ENCODE measurements around the gene PDE9A.

Gene PDE9A

DNA sequence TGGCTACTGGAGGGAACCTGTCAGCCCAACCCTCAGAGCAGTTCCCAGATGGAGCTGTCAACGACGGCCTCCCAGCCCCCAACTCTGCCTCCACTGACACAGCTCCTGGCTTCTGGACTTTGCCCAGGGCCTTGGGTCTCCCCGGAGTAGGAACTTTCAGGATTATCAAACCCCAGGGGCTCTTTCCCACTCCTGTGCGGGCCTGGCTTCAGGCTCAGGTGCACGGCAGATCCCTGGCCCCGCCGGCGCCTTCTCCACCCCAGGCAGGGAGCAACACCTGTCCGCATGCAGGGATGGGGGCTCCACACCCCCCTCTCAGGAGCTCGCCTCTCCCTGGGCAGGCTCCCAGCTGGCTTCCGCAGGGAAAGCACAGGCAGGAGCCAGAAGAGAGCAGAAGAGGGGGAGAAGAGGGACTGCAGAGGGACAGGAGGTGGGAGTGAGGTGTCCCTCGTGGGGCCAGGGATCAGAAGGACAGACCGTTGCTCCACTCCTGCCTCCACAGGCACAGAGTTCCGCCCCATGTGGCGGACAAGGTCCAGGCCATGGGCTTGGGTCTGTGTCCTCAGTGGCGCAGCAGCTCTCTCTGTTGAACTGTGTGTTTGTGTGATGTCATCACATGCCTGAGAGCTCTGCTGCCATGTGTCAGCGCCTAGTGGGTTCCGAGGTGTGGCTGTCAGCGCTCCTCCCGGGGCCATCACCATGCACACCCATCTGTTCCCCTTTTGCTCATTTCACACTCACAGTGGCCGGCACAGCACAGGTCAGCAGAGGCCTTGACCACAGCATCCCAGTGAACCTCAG lies 107.7 kb downstream of the PDE9A start:
- no peak for DNase-seq

GRCh38 chr21:42761776-42762335 lies 108.4 kb downstream of the PDE9A start:
- DNase-seq, result no peak

DNA sequence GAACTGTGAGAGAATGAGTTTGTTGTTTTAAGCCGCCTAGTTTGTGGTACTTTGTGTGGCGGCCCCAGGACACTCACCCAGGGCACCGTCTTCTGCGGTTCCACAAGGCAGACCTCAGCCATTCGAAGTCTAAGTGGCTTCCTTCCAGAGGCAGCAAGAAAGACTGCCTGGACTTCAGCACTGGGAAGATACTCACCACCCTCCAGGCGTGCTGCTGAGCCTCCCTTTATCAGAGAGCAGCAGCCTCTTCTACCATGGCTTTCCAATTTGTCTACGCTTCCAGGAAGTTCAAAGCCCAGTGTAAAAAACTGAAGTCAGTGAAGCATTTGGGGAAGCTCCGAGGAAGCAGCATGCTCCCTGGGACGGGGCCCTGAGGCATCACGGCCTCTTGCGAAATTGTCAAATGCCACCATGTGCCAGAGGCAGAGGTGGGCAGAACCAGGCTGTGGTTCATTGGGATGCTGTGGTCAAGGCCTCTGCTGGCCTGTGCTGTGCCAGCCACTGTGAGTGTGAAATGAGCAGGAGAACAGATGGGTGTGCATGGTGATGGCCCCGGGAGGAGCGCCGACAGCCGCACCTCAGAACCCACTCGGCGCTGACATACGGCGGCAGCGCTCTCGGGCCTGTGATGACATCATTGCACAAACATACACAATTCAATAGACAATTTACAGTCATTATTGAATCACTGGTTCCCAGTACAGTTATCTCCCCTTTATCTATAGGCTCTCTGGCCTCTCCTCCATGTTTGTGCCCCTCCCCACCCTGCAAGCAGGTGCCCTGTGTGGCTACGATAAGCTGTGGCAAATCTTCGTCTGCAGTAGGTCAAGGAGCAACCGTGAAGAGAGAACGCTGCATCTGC lies 110.4 kb downstream of the PDE9A start:
- no peak for DNase-seq

GRCh38 chr21:42764443-42764760 lies 111.0 kb downstream of the PDE9A start:
- DNase-seq, result no peak

GRCh38 chr21:42764883-42765282 lies 111.5 kb downstream of the PDE9A start:
- no peak for DNase-seq

DNA sequence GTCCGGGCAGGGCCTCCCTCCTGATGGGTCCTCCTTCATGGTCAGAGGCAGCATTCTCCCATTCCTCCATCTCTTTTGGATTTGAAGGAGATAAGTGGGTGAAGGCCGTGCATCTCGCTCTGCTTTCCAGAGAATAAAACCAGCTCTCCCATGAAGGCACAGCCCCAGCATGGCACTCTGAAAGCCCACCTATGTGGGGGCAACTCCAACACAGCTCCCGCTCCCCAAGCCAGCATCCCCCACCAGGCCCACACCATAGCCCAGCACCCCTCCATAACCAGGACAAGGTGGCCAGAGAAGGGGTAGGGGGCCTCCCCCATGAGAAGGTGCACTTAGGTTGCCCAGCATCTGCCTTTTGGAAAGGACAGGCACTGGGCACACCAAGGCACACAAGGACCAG lies 112.2 kb downstream of the PDE9A start:
- DNase-seq, result no peak

DNA sequence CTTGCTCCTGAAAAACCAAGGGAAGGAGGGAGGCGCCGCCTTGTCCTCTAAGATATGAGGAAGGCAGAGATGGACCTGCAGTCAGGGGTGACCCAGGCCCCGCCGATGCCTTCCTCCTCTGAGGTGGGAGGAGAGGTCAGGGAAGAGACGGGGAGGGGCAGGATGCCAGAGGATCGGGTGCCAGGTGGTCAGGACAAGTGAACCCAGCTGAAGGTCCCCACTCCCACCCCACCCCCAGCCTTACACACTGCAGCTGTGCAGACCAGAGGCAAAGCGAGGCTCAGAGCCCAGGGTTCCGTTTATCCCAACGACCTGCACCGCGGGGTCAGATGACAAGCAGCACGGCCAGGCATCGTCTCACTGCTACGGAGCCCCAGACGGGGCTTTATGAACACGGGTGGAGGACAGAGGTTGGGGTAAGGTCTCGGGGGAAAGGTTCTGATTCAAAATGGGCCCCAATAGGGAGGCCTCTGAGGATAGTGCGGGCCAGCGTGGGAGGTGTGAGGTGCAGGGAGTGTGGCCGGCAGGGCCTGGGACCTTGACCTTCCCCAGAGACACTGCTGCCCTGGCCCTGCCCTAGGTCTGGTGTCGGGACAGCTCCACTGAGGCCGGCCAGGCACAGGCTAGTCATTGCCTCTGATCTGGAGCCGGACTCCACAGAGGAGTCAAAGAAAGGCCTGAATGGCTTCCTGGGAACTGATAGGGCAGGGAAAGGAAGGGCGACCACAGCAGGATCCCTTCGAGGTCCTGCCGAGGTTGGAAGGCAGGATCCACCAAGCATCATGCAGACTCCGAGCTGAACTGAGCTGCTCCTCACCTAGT lies 113.5 kb downstream of the PDE9A start:
- DNase-seq, result no peak

- DNase-seq, result no peak
Measured at GRCh38 chr21:42767561-42767835, 114.1 kb downstream of the PDE9A start.

DNA sequence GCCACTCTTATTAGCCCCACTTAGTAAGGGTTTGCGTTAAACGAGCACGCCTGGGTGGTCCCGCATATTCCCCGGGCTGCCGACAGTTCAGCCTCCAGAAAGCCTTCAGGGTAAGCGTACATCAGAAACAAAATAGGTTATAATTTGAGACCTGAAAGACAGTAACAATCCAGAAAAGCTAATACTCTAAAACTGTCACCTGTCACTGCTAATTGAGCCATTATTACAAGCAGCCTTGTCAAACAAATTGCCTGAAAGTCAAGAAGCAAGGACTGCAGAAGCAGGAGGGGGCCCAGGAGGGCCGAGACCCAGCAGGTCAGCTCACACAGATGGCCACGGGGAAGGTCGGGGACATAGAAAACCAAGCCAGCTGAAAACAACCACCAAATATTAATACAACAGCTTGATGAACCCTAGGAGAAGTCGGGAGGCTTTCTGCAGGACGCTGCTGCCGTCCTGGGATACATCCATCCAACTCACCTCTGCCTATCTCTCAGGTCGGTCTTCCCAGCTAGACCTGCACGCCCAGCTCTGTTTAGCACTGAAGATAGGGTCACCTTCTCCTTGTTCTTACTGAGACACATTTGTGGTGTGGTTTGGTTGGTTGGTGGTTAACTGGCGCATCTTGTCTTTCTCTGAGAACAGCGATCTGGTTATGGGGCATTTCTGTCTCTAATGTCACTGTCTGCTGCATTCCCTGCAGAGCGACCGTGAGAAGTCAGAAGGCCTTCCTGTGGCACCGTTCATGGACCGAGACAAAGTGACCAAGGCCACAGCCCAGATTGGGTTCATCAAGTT lies 115.1 kb downstream of the PDE9A start:
- DNase-seq, result no peak

DNA sequence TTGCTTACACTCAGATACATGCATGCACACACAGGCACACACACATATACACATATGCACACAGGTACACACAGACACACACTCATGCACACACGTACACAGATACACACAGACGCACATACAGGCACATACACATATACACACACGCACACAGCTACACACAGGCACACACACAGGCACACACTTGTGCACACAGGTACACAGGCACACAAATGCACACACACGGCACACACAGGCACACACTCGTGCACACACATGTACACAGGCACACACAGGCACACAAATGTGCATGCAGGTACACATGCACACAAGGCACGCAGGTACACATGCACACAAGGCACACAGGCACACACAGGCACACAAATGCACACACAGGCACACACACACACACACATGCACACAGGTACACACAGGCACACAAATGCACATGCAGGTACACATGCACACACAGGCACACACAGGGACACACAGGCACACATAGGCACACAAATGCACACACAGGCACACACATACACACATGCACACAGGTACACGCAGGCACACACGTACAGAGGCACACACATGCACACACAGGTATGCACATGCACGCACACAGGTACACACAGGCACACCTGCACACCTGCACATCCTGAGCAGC lies 115.9 kb downstream of the PDE9A start:
- no peak for DNase-seq

DNA sequence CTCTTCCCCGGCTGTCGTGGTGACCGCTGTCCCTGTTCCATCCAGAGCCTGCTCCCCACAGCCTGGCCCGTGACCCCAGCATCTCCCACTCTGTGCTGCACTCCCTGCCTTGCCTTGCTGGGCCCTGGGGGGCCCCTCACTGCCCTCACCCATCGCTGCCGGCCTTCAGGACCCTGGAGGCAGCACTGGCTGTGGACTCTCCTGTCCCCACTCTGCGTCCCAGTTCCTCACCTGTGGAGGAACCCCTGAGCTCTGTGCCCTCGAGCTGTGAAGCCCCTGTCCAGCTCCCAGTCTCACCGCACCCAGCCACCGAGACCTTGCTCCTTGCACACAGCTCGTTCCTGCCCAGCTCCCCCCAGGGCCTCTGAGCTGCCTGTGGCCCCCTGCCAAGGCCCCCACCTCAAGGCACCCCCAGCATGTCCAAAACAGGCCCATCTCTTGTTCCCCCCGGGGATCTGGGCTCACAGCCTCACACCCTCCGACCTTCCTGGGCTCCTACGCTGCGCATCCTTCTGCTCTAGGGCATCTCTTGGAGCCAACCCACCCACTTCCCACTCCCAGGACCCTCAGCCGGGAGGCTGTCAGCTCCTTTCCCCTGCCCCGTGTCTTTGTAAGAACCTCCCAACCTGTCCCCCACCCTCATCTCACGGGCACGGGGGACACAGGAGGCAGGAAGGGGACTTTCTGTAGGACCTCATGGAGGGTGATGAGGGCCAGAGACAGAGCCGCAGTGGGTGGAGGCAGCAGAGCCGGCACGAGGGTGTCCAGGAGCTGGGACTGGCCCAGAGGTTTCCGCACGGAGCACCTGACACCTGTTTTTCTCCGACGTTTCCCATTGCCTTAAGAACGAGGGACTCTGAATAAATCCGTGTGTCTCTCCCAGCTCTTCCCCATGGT lies 116.6 kb downstream of the PDE9A start:
- DNase-seq, result no peak

DNA sequence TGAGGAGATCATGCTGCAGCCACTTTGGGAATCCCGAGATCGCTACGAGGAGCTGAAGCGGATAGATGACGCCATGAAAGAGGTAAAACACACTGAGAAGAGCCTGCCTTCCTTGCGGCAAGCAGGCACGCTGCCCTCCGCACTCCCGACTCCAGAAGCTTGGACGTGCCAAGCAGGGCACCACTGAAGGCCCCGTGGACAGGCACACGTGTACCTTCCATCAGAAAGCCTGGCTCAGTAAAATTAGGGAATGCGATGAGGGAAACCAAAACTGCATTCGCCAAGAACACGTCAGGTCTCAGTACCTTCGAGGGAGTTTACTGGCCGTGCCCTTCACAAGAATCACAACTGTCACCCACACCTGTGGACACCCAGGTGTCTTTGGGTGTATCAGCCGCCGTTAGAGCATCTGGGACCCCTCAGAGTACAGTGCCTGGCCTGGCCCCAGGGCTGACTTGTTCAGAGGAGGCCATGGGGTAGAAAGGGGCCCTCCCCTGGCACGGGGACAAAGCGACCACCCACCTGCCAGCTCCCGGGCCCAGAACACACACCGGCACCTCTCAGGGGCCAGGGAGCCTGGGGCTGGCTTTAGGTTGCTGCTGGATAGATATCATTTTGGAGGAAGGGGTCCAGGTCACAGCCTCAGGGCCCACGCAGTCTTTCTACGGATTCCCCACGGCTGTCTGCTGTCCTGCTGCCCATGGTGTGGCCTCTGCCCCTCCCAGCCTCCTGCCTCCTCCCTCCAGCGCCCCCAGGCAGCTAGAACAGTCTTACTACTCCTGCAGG lies 117.5 kb downstream of the PDE9A start:
- DNase-seq, result no peak

- no peak for DNase-seq
Measured at GRCh38 chr21:42771503-42771805, 118.0 kb downstream of the PDE9A start.

DNA sequence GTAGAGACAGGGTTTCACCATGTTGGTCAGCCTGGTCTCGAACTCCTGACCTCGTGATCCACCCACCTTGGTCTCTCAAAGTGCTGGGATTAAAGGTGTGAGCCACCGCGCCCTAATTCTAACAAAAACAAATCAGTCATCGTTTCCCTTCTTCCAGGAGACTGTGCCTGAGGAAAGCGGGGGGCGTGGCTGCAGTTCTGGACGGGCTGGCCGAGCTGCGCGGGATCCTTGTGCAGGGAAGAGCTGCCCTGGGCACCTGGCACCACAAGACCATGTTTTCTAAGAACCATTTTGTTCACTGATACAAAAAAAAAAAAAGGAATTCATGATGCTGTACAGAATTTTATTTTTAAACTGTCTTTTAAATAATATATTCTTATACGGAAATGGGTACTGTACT lies 121.7 kb downstream of the PDE9A start:
- no peak for DNase-seq

GRCh38 chr21:42775891-42776290 lies 122.5 kb downstream of the PDE9A start:
- DNase-seq, result no peak

GRCh38 chr21:42777064-42777756 lies 123.8 kb downstream of the PDE9A start:
- DNase-seq, result no peak

- no peak for DNase-seq
Measured at GRCh38 chr21:42777757-42778344, 124.4 kb downstream of the PDE9A start.

- no peak for DNase-seq
Measured at GRCh38 chr21:42779431-42779861, 126.0 kb downstream of the PDE9A start.

GRCh38 chr21:42780617-42781016 lies 127.2 kb downstream of the PDE9A start:
- no peak for DNase-seq

All from CD4-positive, alpha-beta T cell treated with Interleukin-17A for 1 hour (primary cell).